ENCODE results near the gene ADGRV1.

Gene ADGRV1

DNA sequence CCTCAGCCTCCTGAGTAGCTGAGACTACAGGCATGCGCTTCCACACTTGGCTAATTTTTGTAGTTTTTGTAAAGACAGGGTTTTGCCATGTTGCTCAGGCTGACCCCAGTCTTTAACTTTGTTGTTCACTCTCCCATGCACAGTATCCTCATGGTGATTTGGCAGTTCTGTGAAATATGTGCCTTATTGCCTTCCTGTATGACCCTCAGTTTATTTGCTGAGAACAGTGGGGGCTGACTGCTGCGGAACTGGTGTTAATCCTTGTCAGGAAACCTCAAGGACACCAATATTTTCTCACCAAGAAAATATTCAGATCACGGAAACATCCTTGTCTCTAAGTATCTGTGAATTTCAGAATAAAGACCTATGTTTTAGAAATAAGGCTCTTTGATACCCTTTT lies 536.7 kb downstream of the ADGRV1 start:
- FAIRE-seq: no peak
- DNase-seq (ENCODE audit: low spot score): no peak

DNA sequence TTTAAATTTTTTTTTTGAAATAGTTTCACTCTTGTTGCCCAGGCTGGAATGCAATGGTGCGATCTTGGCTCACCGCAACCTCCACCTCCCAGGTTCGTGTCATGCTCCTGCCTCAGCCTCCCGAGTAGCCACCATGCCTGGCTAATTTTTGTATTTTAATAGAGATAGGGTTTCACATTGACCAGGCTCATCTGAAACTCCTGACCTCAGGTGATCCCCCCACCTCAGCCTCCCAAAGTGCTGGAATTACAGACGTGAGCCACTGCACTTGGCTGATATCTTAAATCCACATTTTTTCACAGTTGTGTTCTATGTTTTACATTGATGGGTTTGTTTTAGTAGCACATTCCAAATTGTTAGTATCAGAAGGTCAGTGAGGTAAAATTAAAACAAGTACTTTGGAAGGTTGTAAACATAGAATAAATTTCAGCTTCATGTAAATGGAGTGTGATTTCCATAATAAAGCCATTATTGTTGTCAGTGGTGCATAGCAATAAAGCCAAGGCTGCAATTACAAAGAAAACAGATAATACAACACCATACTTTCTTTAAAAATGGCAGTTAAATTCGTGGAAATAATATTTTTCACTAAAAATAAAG lies 537.3 kb downstream of the ADGRV1 start:
- no peak for DNase-seq (ENCODE audit: low spot score)
- FAIRE-seq: no peak

DNA sequence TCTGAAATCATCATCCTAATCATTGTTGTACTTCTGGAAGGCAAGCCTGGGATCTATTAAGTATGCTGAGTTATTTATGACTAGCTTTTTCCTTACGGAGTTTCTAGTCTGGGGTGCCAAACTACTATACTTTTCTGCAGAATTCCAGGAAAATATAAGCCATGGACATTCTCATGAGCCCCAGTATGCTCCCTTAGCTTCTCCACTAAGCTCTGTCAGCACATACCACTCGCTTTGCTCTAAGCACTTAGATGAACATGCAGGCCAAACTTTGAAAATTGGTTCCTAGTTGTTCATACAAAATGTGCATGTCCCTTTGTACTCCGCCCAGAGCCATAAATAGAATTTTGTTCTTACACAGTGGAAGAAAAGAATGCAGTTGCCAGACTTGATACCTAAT lies 539.9 kb downstream of the ADGRV1 start:
- FAIRE-seq (no peak), DNase-seq (ENCODE audit: low spot score) (no peak)

DNA sequence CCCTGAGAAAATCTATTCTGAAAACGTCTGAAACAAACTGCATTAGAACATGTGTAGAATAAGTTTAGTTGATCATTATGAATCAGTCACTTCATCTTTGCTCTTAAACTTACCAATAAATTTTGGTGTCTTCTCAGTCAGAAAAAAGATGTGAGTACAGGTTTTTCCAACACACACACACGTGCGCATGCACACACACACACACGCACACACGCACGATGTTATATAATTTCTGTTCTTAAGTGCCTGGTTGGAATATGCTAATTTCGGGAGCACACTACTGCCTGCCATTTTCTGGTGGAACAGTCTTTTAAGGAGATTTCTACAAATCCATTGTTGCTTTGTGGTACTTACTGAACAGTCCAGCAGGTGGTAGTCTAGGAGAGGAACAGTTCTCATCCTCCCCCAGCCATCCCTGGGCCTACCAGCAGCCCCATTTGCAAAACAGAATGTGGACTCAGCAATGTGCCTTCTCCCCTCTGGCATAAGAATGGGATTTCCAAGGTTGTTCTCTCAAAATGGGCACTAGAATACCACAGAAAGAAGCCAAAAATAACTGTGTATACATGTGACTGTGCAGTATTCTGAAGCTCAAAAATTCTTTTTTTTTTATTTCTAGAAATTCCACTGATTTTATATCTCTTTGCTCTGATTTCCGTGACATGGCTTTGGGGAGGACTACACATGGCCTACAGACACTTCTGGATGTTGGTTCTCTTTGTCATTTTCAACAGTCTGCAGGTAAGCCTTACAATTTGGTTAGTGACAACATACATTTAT lies 543.2 kb downstream of the ADGRV1 start:
- FAIRE-seq (peak; percentile 72), DNase-seq (ENCODE audit: low spot score) (peak; percentile 58)

DNA sequence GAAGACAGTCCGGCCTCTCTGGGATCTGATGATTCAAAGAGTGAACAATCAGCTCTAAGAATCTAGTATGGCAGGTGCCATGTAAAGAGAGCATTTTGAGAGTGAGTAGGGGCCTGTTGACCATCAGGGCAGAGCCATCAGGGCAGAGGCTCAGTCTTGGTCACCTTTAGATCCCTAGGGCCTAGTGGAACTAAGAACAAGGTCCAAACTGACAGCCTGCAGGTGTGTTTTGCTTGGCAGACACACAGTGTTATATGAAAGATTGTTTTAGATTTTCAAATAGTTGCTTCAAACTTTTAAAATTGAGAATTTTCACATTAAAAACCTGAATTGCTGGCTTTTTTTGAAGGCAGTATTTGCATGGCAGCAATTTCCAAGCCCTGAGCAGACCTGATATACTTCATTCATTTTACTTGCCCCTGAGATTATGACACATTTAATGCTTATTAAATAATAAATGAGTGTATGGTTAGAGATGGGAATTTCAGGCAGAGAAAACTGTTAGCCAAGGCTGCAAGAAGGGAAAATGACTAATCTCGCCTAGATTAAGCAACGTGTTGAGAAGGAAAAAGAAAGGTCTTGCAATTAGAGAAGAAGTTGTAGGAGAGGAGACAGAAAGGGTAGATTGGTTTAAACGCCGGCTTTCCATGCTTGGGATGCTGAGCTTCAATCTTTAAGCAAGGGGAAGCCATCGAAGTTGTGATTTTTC lies 544.9 kb downstream of the ADGRV1 start:
- FAIRE-seq (no peak), DNase-seq (ENCODE audit: low spot score) (no peak)

DNA sequence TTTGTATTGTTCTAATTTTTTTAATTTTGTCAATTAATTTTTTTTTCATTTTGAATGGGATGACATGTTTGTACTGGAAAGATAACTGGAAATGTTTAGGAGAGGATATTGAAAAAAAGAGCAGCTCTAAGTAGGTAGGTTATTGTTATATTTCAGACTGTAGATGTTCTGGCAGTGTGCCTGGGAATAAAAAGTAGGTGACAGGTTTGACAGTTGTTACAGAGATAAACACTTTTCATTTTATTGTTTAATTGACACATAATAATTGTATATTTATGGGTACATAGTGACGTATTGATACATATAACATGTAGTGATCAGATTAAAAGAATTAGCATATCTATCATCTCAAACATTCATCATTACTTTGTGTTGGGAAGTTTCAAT lies 545.5 kb downstream of the ADGRV1 start:
- DNase-seq (ENCODE audit: low spot score) (no peak), FAIRE-seq (no peak)

DNA sequence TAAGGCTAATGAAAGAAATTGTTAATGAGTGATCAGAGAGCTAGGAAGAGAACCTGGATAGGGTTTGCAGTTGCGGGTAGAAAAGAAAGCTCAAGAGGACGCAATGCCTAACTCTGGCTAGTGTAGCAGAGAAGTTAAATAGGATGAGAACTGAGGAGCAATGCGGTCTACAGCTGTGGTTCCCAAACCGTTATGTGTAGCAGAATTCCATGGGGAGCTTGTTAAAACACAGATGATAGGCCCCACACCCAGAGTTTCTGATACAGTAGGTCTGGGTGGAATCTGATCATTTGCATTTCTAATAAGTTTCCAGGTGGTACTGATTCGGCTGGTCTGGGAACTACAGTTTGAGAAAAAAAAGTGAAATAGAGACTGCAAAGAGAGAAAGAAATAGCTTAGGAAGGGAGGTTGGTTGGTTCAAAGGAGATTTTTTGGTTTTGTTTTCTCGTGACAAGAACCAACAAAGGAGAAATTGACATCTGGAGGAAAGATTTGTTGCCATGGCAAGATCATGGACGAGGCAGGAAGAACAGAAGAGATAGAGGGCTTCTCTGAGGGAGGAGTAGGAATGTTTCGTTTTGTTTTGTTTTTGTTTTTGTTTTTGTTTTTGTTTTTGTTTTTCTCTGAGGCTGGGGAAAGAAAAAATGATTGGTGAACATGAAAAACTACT lies 548.4 kb downstream of the ADGRV1 start:
- DNase-seq (ENCODE audit: low spot score): no peak
- FAIRE-seq: no peak

DNA sequence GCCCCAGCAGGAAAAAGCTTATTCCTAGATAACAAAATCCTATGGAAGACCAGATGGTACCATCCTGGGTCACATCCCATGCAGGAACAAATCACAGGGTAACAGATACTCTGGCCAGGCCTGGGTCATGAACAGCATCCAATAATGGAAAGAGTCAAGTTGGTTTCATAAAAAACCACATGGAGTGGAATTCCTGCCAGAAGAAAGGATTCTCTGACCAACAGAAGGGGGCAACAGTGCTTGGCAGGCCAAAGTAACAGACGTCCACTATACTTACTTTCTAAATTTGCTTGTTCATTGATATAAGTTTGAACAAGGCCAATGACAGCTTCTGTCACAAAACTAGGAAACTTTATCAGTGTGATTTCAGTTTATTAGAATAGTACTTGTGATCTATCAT lies 551.0 kb downstream of the ADGRV1 start:
- FAIRE-seq: no peak
- DNase-seq (ENCODE audit: low spot score): no peak

DNA sequence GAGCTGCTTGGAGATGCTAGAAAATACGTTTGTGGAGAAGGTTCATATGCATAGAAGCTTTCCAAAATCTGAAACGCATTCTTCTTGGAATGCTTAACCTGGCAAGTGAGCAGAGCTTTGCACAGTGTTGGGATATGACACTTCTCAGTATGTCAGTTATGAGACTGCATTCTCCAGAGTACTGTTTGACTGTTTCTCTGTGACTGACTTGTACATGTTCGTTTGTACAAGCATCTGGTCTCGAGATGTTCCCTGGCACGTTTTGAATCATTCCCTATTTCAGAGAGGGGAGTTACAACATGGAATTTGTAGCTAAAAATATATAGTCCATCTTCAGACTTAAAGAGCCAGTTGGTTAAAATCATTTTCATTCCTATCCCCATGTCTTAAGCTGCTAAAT lies 552.1 kb downstream of the ADGRV1 start:
- DNase-seq (ENCODE audit: low spot score) (no peak), FAIRE-seq (no peak)

DNA sequence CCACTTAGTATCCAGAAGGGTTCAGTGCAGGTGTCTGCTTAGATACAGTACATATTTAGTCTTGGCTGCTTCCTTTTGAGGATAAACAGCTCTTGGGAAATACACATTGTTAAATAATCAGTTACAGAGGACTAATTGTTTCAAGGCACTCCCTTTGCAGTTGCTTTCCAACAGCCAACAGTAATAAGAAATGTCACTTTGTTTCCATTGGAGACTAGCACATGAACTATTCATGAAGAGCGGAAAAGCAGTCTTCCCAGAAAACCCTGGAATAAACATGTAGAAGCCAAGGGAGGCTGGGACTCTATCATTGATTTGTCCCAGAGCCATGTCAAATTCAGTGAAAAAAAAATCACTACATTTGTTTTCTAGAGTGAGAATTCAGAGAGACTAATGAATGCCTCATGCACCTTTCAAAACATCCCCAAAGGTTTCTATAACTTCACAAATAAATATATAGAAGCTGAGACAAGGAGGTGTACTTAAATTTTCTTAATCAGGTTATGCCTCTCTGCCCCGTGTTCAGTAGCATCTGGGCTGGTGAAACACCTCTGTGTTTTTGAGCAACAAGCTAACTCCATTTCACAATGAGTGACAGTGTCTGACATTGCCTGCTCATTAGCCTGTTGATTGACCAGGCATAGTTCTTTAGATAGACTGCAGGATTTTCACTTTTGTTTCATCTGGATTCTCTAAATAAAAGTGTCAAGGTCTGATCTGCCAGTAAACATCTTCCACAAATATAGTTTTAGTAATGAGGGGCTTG lies 553.1 kb downstream of the ADGRV1 start:
- no peak for DNase-seq (ENCODE audit: low spot score)
- no peak for FAIRE-seq

DNA sequence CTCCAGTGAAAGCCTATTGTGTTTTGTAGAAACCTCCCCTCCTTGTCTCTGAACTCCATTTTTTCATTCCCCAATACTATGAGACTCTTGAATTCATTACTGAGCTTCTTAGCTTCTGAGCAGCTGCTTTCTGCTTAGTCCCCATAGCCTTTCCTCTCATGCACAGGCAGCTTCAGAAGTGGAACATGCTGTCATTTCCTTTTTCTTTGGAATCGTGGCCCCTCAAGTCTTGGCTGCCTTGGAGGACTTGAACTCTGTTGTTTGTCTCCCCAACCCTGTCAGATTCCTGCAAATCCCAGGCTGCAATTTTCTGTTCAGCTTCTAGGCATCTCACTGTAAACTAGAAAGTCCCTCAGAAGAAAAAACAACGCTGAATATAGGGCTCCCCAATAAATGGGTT lies 556.1 kb downstream of the ADGRV1 start:
- FAIRE-seq (no peak), DNase-seq (ENCODE audit: low spot score) (no peak)

DNA sequence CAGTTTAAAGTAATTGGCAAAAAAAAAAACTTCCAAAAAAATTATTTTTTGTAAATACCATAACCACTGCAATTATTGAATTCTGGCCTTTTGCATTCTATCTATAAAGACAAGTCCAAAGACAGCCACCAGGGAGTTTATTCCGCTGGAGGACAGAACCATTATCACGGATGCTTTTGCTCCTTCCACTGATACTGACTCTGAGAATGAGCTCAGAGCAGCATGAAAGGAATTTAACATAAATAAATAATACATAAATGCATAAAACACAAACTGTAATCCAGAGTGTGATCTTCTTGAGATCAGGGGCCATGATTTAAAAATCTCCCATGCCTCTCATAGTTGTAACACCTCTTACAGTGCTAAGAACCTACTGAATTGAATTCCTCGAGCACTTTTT lies 559.8 kb downstream of the ADGRV1 start:
- no peak for DNase-seq (ENCODE audit: low spot score)
- FAIRE-seq: no peak

DNA sequence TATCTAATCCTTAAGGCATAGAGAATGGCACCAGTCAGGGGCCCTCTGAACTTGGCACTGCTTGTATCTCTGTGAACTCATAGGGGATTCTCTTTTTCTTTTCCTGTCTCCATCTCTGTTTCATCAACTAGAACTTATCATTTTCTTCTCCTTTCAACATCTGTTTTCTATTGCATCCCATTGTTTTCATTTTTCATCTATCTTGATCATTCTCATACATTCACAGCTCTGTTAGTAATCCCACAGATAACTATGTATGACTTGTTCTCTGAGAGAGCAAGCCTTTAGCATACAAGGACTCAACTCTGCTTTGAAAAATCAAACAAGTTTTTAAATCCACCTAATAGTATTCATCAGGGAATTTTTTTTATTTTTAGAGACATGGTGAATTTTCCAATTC lies 560.2 kb downstream of the ADGRV1 start:
- FAIRE-seq: no peak
- DNase-seq (ENCODE audit: low spot score): no peak

DNA sequence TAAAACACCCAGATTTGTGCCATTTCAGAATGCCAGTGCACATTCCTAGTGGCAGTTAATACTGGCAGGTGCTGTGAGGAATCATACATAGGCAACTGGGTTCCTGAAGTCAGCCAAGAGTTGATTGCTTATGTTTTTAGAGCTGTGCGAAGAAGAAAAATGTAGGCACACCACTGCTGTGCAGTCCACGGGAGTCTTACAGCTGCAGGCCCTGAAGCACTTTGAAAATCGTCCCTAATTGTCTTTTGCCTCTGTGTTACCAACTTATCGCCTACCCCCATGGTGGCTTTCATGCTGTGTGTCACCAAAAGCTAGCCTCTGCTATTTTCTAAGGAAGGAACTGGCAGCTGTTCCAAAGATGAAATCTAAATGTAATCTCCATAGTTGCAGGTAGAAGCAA lies 560.6 kb downstream of the ADGRV1 start:
- no peak for FAIRE-seq
- DNase-seq (ENCODE audit: low spot score): no peak

DNA sequence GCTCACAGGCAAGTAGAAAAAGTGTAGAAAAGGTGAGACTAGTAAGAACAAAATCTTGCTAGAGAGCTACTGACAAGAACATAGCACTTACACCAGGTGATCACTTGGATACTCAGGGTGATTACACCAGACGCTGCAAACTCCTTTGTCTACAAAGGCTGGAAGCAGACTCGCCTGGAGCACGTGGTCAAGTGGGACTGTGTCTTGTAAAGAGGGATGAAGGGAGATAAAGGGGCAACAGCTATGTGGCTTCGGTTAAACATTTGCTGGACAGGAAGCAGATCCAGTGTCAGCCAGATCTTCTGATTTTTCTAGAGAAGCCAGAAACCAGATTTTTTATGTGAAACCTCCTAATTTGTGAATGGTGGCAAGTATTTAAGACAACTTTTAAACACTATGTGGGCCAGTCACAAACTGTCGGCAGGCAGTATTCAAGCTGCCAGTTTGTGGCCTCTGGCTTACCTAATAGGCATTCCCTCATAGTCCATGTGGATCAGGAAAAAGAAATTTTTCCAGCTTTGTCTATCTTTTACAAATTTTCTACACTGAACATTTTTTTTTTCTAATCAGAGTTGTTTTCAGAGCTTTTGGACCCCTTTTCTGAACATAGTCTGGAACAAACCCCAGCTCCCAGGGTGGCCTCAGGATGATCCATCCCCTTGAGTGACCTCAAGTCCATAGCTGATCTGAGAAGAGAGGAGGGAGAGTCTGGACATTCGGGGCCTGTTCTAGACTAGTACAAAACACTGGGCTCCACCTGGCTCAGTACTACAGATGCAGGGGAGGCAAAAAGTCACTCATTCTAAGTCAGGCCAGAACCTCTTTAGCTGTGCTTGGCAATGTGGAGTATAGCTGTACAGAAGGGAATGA lies 561.6 kb downstream of the ADGRV1 start:
- DNase-seq (ENCODE audit: low spot score): no peak
- no peak for FAIRE-seq

DNA sequence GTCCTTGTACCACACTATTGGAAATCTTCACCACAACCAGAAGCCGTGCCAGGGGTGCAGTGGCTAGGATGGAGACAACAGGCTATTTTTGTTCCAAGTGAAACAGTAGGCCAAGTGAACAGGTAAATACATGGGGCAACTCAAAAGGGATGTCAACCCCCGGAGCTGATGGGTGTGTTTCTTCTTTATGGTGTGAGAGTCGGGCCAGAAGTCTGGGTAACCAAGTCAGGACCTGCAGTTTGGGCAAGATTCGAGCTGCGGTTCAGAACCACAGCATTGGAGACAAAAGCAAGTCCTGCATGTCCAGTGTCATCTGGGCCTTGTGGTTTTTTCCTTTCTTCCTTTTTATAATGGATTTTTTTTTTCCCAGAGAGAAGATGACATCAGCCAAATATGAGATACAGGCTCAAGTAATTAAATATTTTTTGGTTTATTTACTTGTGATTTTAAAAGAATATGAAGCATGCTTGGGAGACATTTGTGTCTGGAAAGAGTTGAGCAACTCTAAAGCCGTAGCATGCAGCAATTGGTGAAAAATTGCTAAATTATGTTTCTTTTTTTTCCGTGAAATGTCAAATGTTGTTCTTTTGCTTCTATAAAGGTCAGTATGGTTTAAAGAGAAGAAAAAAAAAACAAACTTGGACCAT lies 562.9 kb downstream of the ADGRV1 start:
- DNase-seq (ENCODE audit: low spot score) (no peak), FAIRE-seq (no peak)

DNA sequence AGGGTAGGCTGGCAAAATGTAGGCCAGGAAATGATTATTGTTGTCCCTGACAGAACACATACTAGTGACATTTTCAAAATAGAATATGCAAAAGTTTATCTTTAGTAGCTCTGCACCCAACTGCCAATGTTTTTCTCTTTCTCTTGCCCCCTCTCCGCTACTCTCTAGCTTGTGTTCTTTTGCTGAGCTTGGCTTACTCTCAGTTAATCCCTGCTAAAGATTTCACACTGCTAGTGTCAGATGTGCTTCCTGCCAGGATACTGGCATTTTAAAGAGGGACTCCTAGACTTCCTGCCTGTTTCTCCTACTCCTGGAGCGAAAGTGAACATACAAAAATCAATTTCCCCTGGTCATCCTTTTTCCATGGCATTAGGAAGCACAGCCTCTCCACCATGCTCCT lies 564.1 kb downstream of the ADGRV1 start:
- DNase-seq (ENCODE audit: low spot score): no peak
- FAIRE-seq: no peak

DNA sequence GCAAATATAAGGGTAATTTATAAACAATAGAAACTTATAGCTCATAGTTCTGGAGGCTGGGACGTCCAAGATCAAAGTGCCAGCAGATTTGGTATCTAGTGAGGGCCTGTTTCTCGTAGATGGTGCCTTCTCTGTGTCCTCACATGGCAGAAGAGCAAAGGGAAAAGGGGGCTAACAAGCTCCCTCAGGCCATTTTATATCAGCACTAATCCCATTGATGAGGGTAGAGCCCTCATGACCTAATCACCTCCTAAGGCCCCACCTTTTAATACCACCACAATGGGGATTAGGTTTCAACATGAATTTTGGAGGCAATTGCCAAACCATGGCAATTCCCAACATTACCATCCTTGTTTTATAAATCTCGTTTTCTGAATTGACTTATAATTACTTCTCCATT lies 564.7 kb downstream of the ADGRV1 start:
- DNase-seq (ENCODE audit: low spot score) (no peak), FAIRE-seq (no peak)

DNA sequence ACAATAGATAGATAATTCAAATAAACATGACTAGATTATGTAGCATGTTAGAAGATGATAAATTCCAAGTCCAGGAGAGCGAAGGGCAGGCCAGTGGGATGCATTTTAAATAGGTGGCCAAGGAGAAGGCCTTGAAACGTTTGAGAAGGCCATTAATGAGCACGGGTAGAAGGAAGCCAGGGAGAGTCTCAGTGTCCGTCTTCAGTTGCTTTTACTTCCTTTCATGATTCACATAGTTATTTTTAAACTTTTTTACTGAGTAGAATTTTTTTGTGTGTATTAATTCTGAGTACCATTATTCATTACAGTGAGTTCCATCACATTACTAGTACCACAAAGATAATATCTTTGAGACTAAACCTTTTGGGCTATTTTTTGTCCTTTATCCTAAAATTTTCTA lies 565.3 kb downstream of the ADGRV1 start:
- DNase-seq (ENCODE audit: low spot score) (no peak), FAIRE-seq (no peak)

DNA sequence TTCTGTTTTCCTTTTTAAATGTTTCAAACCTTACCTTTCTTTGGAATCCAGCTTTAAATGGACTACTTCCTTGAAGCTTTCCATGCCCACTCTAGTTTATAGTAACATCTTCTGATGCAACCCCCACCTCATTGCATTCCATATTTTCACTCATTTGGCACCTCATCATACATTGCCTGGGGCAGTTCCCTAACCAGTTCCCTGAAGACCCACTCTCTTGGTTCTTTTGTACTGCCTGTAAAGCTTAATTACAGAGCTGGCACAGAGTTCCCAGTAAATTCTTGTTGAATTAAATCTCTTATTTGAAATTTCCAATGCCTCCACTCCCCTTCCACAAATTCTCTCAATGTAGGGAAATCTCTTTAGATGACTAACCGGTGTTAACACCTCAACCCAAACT lies 567.3 kb downstream of the ADGRV1 start:
- DNase-seq (ENCODE audit: low spot score): no peak
- no peak for FAIRE-seq

Measured in RCC 7860 (cell line).